K562 (cell line): ENCODE measurements around the gene DOK7.

Experiments used
- NFE2L1 ChIP-seq: fragments of 450-650 bp; IDR thresholded peaks from 2 replicates; pipeline ENCODE4 v1.6.1; 2016; ENCODE audit warnings: missing genetic modification characterization, low read depth, mild to moderate bottlenecking, missing compliant biosample characterization, moderate library complexity, borderline replicate concordance
- RHOXF2B ChIP-seq: fragments of 250-450 bp; sonication (Bioruptor Pico); conservative IDR thresholded peaks from 2 replicates; pipeline ENCODE4 v1.5.1; 2021
- SRSF1 ChIP-seq: fragments of 200-400 bp; formaldehyde crosslinking; IDR thresholded peaks from 2 replicates; pipeline ENCODE4 v1.6.1; 2017; ENCODE audit warnings: mild to moderate bottlenecking, low read depth, low read length, moderate library complexity
- TEAD4 ChIP-seq, 2 experiments: sonication (generic) in 1 of 2; formaldehyde crosslinking in 1 of 2; IDR thresholded peaks; 2 replicates each; pipeline versions ENCODE4 v1.6.1 to v1.8.0; 2012 to 2022; ENCODE audit warnings: borderline replicate concordance in 1 of 2, inconsistent platforms in 1 of 2, low read length in 1 of 2, mild to moderate bottlenecking in 1 of 2, missing genetic modification reagents in 1 of 2
- ZNF24 ChIP-seq: fragments of 450-650 bp; IDR thresholded peaks from 2 replicates; pipeline ENCODE4 v1.6.1; 2016
- TF ChIP-seq, protein P1 (sequence below): fragments of 450-650 bp; IDR thresholded peaks from 2 replicates; pipeline ENCODE4 v1.6.1; 2016; ENCODE audit warnings: mild to moderate bottlenecking, moderate library complexity
- TF ChIP-seq, protein P2 (sequence below): sonication (generic); formaldehyde crosslinking; IDR thresholded peaks from 2 replicates; pipeline ENCODE4 v1.8.1; 2022; ENCODE audit warnings: missing genetic modification reagents
- TF ChIP-seq, protein P3 (sequence below): fragments of 450-650 bp; IDR thresholded peaks from 2 replicates; pipeline ENCODE4 v1.6.1; 2016

DNA sequence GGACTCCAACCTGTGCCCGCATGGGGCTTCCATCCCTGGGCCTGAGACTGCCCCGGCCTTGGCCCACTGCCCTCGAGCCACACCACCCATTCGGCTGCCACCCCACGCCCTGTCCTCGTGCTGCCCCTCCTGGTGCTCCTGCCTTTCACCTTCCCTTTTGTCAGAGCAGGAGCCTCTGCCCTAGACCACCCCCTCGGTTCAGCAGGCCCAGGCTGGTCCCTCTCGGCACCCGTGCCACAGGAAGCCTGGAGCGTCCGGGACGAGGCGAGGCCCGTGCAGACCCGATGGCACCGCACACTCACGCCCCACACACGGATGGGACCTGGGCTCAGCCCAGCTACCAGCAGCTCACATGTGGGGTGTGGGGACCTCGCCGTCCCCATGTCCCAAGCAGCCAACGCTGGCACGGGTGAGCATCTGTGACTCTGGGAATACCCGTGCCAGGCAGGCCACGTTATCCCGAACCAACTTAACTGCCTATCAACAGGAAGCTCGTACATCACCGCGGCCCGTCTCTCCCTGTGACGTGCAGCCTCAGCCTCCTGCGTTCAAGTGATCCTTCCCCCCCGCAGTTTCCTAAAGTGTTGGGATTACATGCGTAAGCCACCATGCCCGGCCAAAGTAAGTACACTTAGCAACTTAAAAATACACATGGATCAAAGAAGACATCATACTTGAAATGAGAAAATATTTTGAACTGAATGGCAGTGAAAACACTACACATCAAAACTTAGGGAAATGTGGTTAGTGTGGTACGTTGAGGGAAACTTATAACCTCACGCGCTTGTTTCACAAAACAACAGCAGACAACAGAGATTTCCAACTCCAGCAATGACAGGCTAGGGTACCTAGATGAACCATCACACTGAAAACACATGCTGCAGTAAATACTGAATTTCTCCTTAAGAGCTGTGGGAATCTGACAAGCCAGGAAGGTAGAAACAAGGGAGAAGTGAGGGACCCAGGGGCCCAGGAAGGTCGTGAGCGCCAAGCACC lies 40.1 kb downstream of the DOK7 start:
- TF ChIP-seq, protein P1, sequence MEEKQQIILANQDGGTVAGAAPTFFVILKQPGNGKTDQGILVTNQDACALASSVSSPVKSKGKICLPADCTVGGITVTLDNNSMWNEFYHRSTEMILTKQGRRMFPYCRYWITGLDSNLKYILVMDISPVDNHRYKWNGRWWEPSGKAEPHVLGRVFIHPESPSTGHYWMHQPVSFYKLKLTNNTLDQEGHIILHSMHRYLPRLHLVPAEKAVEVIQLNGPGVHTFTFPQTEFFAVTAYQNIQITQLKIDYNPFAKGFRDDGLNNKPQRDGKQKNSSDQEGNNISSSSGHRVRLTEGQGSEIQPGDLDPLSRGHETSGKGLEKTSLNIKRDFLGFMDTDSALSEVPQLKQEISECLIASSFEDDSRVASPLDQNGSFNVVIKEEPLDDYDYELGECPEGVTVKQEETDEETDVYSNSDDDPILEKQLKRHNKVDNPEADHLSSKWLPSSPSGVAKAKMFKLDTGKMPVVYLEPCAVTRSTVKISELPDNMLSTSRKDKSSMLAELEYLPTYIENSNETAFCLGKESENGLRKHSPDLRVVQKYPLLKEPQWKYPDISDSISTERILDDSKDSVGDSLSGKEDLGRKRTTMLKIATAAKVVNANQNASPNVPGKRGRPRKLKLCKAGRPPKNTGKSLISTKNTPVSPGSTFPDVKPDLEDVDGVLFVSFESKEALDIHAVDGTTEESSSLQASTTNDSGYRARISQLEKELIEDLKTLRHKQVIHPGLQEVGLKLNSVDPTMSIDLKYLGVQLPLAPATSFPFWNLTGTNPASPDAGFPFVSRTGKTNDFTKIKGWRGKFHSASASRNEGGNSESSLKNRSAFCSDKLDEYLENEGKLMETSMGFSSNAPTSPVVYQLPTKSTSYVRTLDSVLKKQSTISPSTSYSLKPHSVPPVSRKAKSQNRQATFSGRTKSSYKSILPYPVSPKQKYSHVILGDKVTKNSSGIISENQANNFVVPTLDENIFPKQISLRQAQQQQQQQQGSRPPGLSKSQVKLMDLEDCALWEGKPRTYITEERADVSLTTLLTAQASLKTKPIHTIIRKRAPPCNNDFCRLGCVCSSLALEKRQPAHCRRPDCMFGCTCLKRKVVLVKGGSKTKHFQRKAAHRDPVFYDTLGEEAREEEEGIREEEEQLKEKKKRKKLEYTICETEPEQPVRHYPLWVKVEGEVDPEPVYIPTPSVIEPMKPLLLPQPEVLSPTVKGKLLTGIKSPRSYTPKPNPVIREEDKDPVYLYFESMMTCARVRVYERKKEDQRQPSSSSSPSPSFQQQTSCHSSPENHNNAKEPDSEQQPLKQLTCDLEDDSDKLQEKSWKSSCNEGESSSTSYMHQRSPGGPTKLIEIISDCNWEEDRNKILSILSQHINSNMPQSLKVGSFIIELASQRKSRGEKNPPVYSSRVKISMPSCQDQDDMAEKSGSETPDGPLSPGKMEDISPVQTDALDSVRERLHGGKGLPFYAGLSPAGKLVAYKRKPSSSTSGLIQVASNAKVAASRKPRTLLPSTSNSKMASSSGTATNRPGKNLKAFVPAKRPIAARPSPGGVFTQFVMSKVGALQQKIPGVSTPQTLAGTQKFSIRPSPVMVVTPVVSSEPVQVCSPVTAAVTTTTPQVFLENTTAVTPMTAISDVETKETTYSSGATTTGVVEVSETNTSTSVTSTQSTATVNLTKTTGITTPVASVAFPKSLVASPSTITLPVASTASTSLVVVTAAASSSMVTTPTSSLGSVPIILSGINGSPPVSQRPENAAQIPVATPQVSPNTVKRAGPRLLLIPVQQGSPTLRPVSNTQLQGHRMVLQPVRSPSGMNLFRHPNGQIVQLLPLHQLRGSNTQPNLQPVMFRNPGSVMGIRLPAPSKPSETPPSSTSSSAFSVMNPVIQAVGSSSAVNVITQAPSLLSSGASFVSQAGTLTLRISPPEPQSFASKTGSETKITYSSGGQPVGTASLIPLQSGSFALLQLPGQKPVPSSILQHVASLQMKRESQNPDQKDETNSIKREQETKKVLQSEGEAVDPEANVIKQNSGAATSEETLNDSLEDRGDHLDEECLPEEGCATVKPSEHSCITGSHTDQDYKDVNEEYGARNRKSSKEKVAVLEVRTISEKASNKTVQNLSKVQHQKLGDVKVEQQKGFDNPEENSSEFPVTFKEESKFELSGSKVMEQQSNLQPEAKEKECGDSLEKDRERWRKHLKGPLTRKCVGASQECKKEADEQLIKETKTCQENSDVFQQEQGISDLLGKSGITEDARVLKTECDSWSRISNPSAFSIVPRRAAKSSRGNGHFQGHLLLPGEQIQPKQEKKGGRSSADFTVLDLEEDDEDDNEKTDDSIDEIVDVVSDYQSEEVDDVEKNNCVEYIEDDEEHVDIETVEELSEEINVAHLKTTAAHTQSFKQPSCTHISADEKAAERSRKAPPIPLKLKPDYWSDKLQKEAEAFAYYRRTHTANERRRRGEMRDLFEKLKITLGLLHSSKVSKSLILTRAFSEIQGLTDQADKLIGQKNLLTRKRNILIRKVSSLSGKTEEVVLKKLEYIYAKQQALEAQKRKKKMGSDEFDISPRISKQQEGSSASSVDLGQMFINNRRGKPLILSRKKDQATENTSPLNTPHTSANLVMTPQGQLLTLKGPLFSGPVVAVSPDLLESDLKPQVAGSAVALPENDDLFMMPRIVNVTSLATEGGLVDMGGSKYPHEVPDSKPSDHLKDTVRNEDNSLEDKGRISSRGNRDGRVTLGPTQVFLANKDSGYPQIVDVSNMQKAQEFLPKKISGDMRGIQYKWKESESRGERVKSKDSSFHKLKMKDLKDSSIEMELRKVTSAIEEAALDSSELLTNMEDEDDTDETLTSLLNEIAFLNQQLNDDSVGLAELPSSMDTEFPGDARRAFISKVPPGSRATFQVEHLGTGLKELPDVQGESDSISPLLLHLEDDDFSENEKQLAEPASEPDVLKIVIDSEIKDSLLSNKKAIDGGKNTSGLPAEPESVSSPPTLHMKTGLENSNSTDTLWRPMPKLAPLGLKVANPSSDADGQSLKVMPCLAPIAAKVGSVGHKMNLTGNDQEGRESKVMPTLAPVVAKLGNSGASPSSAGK = no peak
- no peak for TF ChIP-seq TEAD4 (IDR thresholded peaks at IDR 0.05; ENCODE audit: low read length)
- no peak for TF ChIP-seq TEAD4 (CRISPR knock-in tag; IDR thresholded peaks at IDR 0.05; ENCODE audit: borderline replicate concordance)
- TF ChIP-seq, protein P2, sequence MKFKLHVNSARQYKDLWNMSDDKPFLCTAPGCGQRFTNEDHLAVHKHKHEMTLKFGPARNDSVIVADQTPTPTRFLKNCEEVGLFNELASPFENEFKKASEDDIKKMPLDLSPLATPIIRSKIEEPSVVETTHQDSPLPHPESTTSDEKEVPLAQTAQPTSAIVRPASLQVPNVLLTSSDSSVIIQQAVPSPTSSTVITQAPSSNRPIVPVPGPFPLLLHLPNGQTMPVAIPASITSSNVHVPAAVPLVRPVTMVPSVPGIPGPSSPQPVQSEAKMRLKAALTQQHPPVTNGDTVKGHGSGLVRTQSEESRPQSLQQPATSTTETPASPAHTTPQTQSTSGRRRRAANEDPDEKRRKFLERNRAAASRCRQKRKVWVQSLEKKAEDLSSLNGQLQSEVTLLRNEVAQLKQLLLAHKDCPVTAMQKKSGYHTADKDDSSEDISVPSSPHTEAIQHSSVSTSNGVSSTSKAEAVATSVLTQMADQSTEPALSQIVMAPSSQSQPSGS (CRISPR knock-in tag) = no peak
- TF ChIP-seq ZNF24 = no peak
- no peak for TF ChIP-seq NFE2L1 (tag)
- TF ChIP-seq SRSF1 = no peak
- no peak for TF ChIP-seq RHOXF2B (CRISPR knock-in tag)
- TF ChIP-seq, protein P3, sequence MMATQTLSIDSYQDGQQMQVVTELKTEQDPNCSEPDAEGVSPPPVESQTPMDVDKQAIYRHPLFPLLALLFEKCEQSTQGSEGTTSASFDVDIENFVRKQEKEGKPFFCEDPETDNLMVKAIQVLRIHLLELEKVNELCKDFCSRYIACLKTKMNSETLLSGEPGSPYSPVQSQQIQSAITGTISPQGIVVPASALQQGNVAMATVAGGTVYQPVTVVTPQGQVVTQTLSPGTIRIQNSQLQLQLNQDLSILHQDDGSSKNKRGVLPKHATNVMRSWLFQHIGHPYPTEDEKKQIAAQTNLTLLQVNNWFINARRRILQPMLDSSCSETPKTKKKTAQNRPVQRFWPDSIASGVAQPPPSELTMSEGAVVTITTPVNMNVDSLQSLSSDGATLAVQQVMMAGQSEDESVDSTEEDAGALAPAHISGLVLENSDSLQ = no peak
